GM10248 (cell line): Measurements from ENCODE around the gene CITED4.

Experiments used
- CTCF ChIA-PET: fragments of 300-600 bp; sonication (Branson Sonifier 250); formaldehyde crosslinking; extraction: SDS; loops from one replicate; lab custom pipeline; 2021; ENCODE audit warnings: antibody characterized with exemption; lab: Yijun Ruan, JAX
- POLR2A ChIA-PET: fragments of 350-650 bp; sonication (Branson Sonifier 250); formaldehyde crosslinking; extraction: SDS; loops from one replicate; lab custom pipeline; 2020; ENCODE audit warnings: antibody characterized with exemption; lab: Yijun Ruan, JAX
- DNase-seq: peaks from one replicate; pipeline ENCODE4 v3.0.0; 2012; ENCODE audit errors: extremely low spot score
- CTCF ChIP-seq: IDR thresholded peaks from 2 replicates; pipeline ENCODE4 v1.5.1; 2012; ENCODE audit warnings: mild to moderate bottlenecking, low read depth; ENCODE audit errors: extremely low read depth, missing control alignments, control extremely low read depth

Gene CITED4

GRCh38 chr1:40878906-40879305 lies 16.7 kb upstream of the CITED4 start:
- ChIA-PET POLR2A (no interaction called here), CTCF (interaction anchor here (1.5 to 1.7 kb wide), 2 partner anchors 29 to 73 kb away, joined by 3 to 7 read pairs; no protein-coding TSS in a partner anchor)
- DNase-seq, result no peak
- no peak for TF ChIP-seq CTCF

- CTCF ChIA-PET, result interaction anchor here (1.5 to 2.8 kb wide), 4 partner anchors 28 to 104 kb away, joined by 3 to 7 read pairs (median 6); no protein-coding TSS in a partner anchor
- no peak for DNase-seq
- no peak for TF ChIP-seq CTCF
- POLR2A ChIA-PET, result no interaction called here
Observed at GRCh38 chr1:40877698-40878097, 15.5 kb upstream of the CITED4 start.

GRCh38 chr1:40876891-40877290 lies 14.7 kb upstream of the CITED4 start:
- ChIA-PET POLR2A (no interaction called here), CTCF (interaction anchor here (0.8 to 2.8 kb wide), 9 partner anchors 15 to 103 kb away, joined by 3 to 7 read pairs (median 4); no protein-coding TSS in a partner anchor)
- TF ChIP-seq CTCF, result no peak
- no peak for DNase-seq

- TF ChIP-seq CTCF, result no peak
- DNase-seq, result no peak
- ChIA-PET CTCF (interaction anchor here (0.8 to 2.8 kb wide), 11 partner anchors 14 to 246 kb away, joined by 3 to 7 read pairs (median 4); no protein-coding TSS in a partner anchor), POLR2A (no interaction called here)
Observed at GRCh38 chr1:40876436-40876761, 14.2 kb upstream of the CITED4 start.

- no peak for DNase-seq
- POLR2A ChIA-PET, result interaction anchor here (0.6 kb wide), 1 partner anchor 19 kb away, joined by 7 read pairs; no protein-coding TSS in a partner anchor
- CTCF ChIA-PET, result interaction anchor here (1.0 kb wide), 1 partner anchor 14 kb away, joined by 3 read pairs; no protein-coding TSS in a partner anchor
- no peak for TF ChIP-seq CTCF
Observed at GRCh38 chr1:40873863-40874472, 11.8 kb upstream of the CITED4 start.

GRCh38 chr1:40872276-40872675 lies 10.1 kb upstream of the CITED4 start:
- ChIA-PET CTCF (no interaction called here), POLR2A (no interaction called here)
- no peak for TF ChIP-seq CTCF
- DNase-seq, result no peak
